Measurements from ENCODE around the gene SH3RF3. TPM values are rescaled to one million over a fixed set of nuclear protein-coding genes. Genes with fewer than 3 reads are reported as not detected.

SH3RF3 gene
- total RNA-seq, 1 donor from 2014 or later: under 0.01 TPM

DNA sequence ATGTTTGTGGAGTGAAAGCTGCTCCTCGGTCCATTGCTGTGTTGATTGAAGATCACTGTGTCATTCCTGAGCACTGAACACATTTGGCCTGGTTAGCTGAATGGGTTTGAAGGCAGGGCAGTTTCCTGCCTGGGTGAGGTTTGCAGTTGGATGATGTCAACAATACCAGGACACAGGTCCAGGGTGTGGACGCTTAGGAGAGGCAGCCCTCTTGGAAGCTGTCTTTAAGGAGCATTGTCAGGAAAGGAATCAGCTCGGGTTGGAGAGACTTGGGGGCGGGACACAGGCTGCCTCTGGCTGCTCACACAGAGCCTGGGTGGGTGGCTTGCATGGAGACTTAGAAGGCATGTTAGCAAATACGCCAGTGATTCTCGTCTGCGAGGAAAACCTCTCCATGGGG is 247.1 kb downstream of the SH3RF3 start:
- FAIRE-seq: peak; percentile 93
- Histone ChIP-seq H3K36me3 (ENCODE audit: control insufficient read depth, insufficient read depth, low read length) (no peaks in the 10 kb centered on the region), H3K27me3 (ENCODE audit: control insufficient read depth, insufficient read depth, low read length) (peaks cover 1% of the 10 kb centered on the region), H3K4me3 (ENCODE audit: low read depth, low read length) (no peak overlapping the region)
- DNase-seq (ENCODE audit: low read depth): peak; percentile 15
- TF ChIP-seq, protein P1, sequence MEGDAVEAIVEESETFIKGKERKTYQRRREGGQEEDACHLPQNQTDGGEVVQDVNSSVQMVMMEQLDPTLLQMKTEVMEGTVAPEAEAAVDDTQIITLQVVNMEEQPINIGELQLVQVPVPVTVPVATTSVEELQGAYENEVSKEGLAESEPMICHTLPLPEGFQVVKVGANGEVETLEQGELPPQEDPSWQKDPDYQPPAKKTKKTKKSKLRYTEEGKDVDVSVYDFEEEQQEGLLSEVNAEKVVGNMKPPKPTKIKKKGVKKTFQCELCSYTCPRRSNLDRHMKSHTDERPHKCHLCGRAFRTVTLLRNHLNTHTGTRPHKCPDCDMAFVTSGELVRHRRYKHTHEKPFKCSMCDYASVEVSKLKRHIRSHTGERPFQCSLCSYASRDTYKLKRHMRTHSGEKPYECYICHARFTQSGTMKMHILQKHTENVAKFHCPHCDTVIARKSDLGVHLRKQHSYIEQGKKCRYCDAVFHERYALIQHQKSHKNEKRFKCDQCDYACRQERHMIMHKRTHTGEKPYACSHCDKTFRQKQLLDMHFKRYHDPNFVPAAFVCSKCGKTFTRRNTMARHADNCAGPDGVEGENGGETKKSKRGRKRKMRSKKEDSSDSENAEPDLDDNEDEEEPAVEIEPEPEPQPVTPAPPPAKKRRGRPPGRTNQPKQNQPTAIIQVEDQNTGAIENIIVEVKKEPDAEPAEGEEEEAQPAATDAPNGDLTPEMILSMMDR (IDR thresholded peaks at IDR 0.05; ENCODE audit: insufficient read depth, low read length, severe bottlenecking): no peak

GRCh38 chr2:109376796-109377495 is 247.9 kb downstream of the SH3RF3 start:
- DNase-seq (ENCODE audit: low read depth) (no peak), FAIRE-seq (no peak)
- Histone ChIP-seq H3K4me3 (ENCODE audit: low read depth, low read length) (no peak overlapping the region), H3K27me3 (ENCODE audit: control insufficient read depth, insufficient read depth, low read length) (peaks cover 1% of the 10 kb centered on the region), H3K36me3 (ENCODE audit: control insufficient read depth, insufficient read depth, low read length) (no peaks in the 10 kb centered on the region)
- TF ChIP-seq, protein P1 (IDR thresholded peaks at IDR 0.05; ENCODE audit: insufficient read depth, low read length, severe bottlenecking): no peak

- FAIRE-seq: no peak
- Histone ChIP-seq H3K27me3 (ENCODE audit: control insufficient read depth, insufficient read depth, low read length) (peaks cover 1% of the 10 kb centered on the region), H3K36me3 (ENCODE audit: control insufficient read depth, insufficient read depth, low read length) (no peaks in the 10 kb centered on the region), H3K4me3 (ENCODE audit: low read depth, low read length) (no peak overlapping the region)
- TF ChIP-seq, protein P1 (IDR thresholded peaks at IDR 0.05; ENCODE audit: insufficient read depth, low read length, severe bottlenecking): no peak
- no peak for DNase-seq (ENCODE audit: low read depth)
These were observed 249.0 kb downstream of the SH3RF3 start for GRCh38 chr2:109377976-109378375.

DNA sequence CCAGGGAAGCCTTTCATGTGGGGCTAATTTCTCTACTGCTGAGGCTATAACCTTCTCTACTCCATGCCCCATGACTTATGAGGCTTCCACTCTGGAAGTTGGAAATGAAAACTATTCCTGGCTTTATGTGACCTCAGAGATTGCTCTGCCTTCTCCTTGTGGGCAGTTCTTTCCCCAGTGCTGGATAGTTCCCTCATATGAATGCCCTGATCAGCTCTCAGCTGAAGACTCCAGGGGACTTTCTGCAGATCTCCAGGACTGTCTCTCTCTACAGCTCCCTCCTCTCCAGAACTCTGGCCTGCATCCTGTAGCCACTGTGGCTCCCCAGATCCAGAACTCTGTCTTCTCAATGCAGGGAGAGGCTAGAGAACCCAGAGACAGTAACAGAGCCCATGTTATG is 249.7 kb downstream of the SH3RF3 start:
- DNase-seq (ENCODE audit: low read depth) (no peak), FAIRE-seq (no peak)
- TF ChIP-seq, protein P1 (IDR thresholded peaks at IDR 0.05; ENCODE audit: insufficient read depth, low read length, severe bottlenecking): no peak
- Histone ChIP-seq H3K4me3 (ENCODE audit: low read depth, low read length) (no peak overlapping the region), H3K36me3 (ENCODE audit: control insufficient read depth, insufficient read depth, low read length) (no peaks in the 10 kb centered on the region), H3K27me3 (ENCODE audit: control insufficient read depth, insufficient read depth, low read length) (peaks cover under 1% of the 10 kb centered on the region)

DNA sequence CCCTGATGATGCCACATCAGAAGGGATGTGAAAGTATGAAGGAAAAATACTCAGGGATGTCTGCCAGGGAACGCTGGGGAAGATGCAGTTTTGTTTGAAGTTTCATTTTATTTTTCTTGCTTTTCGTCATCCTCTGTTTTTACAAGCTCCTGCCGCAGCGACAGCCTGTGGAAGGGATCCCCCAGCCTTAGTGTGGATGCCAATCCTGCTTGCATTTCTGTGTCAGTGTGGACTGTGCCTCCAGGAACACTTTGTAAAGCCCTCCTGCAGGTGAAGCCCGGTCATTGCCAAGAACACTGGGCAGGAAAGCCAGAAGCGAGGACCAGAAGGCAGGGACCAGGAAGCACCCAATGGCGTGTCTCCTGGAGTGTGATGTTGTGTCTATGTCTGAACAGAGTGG is 250.5 kb downstream of the SH3RF3 start:
- no peaks in the 10 kb centered on the region for H3K27me3 ChIP-seq (ENCODE audit: control insufficient read depth, insufficient read depth, low read length)
- no peaks in the 10 kb centered on the region for H3K36me3 ChIP-seq (ENCODE audit: control insufficient read depth, insufficient read depth, low read length)
- TF ChIP-seq, protein P1 (IDR thresholded peaks at IDR 0.05; ENCODE audit: insufficient read depth, low read length, severe bottlenecking): no peak
- DNase-seq (ENCODE audit: low read depth) (no peak), FAIRE-seq (no peak)
- H3K4me3 ChIP-seq (ENCODE audit: low read depth, low read length): no peak overlapping the region

Data from bronchial epithelial cell (primary cell).